Measurements from ENCODE around the gene ABHD17C. TPM values are rescaled to one million over a fixed set of nuclear protein-coding genes. Genes with fewer than 3 reads are reported as not detected.

The ABHD17C gene
- total RNA-seq (2022; extraction: Qiagen RNA extraction) = 23.8 to 27.4 TPM (median 26.4 TPM) in 5 replicates

DNA sequence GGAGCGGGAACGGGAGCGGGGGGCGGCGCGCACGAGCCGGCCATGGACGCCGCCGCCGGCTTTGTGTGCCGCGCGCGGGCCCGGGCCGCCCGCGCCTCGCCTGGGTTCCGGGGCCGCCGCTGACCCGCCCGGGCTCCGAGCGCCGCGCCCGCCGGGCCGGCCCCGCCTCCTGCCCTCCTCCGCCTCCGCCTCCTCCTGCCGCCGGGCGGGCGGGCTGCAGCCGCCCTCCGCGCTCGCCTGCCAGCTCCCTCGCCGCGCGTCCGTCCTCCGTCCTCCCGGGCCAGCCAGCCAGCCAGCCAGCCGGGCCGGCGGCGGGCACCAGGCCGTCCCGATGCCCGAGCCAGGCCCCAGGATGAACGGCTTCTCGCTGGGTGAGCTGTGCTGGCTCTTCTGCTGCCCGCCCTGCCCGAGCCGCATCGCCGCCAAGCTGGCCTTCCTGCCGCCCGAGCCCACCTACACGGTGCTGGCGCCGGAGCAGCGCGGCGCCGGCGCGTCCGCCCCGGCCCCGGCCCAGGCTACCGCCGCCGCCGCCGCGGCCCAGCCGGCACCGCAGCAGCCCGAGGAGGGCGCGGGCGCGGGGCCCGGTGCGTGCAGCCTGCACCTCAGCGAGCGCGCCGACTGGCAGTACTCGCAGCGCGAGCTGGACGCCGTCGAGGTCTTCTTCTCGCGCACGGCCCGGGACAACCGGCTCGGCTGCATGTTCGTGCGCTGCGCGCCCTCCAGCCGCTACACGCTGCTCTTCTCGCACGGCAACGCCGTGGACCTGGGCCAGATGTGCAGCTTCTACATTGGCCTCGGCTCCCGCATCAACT lies at the start of gene ABHD17C:
TSS of gene ABHD17C (plus strand) at position 212 of the 812 bp plus-strand sequence. CDS start at position 332, 120 bp downstream.

DNA sequence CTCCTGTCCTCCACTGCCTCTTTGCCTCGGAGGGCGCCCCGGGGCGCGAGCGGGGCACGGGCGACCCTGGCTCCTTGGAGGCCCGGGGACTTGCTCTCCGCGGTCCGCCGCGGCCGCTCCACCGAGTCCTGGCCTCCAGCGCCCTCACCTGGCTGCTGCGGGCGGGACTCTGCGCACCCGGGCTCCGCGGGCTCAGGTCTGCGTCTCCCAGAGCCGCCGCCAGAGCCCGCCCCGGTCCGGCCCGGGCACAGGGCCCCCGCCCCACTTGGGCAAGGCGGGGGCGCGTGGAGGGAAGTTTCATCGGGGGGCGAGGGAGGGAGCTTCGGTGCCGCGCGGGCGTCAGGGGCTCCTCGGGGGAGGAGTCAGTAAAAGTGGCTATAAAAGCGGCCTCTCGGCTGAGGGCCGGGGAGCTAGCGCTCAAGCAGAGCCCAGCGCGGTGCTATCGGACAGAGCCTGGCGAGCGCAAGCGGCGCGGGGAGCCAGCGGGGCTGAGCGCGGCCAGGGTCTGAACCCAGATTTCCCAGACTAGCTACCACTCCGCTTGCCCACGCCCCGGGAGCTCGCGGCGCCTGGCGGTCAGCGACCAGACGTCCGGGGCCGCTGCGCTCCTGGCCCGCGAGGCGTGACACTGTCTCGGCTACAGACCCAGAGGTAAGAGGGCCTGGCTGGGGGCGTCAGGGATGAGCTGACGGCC lies 84.0 kb downstream of the ABHD17C start, which contains the start of gene CEMIP:
TSS of gene CEMIP (plus strand) at position 407 of the 694 bp plus-strand sequence. CDS start 94,510 bp downstream, outside the sequence.

Other genes with a start within 250 kb of the ABHD17C start
- gene CEMIP, start 84.1 kb downstream of the ABHD17C start, total RNA-seq (2022; extraction: Qiagen RNA extraction) = 0.83 to 1.5 TPM (median 1.3 TPM) in 5 replicates

Measured in A549 treated with dexamethasone at 1 μM for 4 hours (cell line).